AG09319 (cell line): ENCODE data around the gene SPATA32.

Experiments
- DNase-seq: peaks from one replicate; pipeline ENCODE4 v3.0.0-alpha.2; 2010; ENCODE audit warnings: low read depth; ENCODE audit errors: extremely low read depth
- TF ChIP-seq, protein P1 (sequence below): IDR thresholded peaks from 2 replicates; pipeline ENCODE4 v1.5.1; 2011; ENCODE audit warnings: low read depth, mild to moderate bottlenecking, inconsistent platforms, low read length, moderate library complexity

The SPATA32 gene

DNA sequence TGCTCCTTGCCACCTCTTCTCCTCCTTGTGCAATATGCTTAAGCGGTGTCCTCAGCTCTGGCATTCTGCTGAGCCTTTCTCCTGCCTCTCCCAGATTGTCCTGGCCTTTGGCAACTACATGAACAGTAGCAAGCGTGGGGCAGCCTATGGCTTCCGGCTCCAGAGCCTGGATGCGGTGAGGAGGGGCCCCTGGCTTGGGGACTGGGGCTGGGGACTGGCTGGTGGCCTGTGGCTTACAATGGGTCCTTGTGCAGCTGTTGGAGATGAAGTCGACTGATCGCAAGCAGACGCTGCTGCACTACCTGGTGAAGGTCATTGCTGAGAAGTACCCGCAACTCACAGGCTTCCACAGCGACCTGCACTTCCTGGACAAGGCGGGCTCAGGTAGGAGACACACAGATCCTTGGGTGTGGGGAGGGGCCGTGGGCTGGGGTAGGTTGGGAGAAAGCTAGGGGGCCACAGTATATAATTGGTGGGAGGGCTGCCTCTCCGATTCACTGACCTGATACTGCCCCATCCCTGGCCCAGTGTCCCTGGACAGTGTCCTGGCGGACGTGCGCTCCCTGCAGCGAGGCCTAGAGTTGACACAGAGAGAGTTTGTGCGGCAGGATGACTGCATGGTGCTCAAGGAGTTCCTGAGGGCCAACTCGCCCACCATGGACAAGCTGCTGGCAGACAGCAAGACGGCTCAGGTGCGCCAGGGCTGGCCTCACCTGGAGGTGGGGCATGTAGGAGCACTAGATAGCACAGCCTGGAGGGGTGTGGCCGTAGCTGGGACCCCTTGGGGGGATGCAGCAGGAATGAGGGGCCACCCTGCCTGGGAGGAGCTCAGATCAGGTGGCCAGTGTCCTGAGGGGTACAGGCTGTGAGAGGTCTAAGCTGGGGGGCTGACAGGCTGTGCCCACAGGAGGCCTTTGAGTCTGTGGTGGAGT lies 16.9 kb downstream of the SPATA32 start:
- TF ChIP-seq, protein P1, sequence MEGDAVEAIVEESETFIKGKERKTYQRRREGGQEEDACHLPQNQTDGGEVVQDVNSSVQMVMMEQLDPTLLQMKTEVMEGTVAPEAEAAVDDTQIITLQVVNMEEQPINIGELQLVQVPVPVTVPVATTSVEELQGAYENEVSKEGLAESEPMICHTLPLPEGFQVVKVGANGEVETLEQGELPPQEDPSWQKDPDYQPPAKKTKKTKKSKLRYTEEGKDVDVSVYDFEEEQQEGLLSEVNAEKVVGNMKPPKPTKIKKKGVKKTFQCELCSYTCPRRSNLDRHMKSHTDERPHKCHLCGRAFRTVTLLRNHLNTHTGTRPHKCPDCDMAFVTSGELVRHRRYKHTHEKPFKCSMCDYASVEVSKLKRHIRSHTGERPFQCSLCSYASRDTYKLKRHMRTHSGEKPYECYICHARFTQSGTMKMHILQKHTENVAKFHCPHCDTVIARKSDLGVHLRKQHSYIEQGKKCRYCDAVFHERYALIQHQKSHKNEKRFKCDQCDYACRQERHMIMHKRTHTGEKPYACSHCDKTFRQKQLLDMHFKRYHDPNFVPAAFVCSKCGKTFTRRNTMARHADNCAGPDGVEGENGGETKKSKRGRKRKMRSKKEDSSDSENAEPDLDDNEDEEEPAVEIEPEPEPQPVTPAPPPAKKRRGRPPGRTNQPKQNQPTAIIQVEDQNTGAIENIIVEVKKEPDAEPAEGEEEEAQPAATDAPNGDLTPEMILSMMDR = no peak
- no peak for DNase-seq

DNA sequence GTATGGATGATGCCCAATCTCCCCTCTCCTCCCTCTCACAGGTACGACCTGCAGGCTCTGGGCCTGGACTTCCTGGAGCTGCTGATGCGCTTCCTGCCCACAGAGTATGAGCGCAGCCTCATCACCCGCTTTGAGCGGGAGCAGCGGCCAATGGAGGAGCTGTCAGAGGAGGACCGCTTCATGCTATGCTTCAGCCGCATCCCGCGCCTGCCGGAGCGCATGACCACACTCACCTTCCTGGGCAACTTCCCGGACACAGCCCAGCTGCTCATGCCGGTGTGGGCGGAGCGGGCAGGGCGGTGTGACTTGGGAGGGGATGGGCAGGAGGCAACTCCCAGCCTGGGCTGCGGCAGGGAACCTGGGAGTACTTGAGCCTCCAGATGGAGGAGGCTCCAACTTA lies 18.1 kb downstream of the SPATA32 start:
- TF ChIP-seq, protein P1 = no peak
- no peak for DNase-seq

DNA sequence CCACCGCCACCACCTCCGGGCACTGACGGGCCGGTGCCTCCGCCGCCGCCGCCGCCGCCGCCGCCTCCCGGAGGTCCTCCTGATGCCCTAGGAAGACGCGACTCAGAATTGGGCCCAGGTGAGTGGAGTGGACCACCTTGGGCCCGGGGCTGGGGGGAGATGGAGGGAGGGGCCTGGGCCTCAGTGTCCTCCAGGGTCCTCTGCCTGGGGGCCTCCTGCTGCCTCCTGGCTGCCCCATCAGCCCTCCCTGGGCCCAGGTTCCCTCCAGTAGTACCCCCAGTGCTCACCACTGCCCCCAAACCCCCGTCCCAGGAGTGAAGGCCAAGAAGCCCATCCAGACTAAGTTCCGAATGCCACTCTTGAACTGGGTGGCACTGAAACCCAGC lies 19.9 kb downstream of the SPATA32 start:
- TF ChIP-seq, protein P1 = no peak

DNA sequence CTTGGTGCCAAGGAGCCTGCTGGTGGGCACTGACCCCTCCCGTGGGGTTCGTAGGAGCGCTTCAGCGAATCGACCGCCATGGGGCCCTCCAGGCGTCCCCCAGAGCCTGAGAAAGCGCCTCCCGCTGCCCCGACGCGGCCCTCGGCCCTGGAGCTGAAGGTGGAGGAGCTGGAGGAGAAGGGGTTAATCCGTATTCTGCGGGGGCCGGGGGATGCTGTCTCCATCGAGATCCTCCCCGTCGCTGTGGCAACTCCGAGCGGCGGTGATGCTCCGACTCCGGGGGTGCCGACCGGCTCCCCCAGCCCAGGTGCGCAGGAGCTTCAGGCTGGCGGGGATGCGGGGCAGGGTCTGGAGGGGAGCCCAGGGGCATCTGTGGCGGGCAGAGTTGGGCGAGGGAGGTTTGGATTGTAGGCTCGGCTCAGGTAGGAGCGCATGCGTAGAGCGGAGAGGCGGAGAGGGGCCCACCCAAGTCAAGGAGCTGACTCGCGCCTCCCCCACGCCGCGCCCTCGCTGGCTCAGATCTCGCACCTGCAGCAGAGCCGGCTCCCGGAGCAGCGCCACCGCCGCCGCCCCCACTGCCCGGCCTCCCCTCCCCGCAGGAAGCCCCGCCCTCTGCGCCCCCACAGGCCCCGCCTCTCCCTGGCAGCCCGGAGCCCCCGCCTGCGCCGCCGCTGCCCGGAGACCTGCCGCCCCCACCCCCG lies 20.4 kb downstream of the SPATA32 start:
- TF ChIP-seq, protein P1 = no peak
- DNase-seq = no peak

More for the DNA sequence above, 19.9 kb downstream of the SPATA32 start:
- no peak for DNase-seq

DNA sequence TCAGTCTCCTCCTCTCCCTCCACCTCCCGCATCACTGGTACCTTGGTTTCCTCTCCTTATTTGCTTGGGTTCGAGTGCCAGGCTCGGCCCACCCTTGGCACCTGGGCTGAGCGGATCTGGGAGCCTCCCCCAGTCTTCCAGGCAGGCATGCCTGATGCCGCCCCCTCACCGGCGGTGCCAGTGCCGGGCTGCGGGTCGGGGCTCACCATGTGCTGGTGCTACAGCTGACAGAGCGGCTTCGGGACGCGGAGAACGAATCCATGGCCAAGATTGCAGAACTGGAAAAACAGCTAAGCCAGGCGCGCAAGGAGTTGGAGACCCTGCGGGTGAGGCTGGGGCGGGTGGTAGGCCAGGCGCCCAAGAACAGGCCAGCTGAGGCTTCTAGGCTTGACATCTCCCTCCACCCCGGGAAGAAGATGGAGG lies 21.0 kb downstream of the SPATA32 start:
- TF ChIP-seq, protein P1 = no peak
- DNase-seq = no peak

DNA sequence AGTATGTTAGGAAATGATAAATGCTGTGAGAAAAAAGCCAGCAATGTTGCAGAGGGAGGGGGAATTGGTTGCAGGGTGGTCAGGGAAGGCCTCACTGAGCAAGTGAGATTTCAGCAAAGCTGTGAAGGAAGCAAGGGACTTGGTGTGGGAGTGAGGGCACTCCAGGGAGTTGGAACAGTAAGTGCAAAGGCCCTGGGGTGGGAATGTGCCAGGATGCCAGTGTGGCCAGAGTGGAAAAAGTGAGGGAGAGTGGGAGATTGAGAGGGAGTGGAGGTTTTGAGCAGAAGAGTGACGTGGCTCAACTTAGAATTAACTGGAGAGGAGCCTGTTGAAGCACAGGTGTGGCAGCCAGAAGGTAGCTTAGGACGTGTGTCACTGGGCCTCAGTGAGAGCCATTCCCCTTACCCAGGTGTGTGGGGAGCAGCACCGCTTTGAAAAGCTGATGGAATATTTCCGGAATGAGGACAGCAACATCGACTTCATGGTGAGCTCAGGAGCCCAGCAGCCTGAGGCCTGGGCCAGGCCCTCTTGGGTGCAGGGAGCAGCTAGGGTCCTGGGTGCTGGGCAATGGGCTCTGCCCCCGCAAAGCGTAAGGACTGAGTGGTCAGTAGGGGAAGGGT lies 23.6 kb downstream of the SPATA32 start:
- TF ChIP-seq, protein P1 = no peak
- DNase-seq = no peak
